NCI-H187 treated with DMSO at 0.1 percent for 48 hours (cell line): Measurements from ENCODE around the gene PHF1.

Experiments used
- DNase-seq: peaks from one replicate; lab custom pipeline; 2025; lab: John Stamatoyannopoulos, UW

The PHF1 gene

DNA sequence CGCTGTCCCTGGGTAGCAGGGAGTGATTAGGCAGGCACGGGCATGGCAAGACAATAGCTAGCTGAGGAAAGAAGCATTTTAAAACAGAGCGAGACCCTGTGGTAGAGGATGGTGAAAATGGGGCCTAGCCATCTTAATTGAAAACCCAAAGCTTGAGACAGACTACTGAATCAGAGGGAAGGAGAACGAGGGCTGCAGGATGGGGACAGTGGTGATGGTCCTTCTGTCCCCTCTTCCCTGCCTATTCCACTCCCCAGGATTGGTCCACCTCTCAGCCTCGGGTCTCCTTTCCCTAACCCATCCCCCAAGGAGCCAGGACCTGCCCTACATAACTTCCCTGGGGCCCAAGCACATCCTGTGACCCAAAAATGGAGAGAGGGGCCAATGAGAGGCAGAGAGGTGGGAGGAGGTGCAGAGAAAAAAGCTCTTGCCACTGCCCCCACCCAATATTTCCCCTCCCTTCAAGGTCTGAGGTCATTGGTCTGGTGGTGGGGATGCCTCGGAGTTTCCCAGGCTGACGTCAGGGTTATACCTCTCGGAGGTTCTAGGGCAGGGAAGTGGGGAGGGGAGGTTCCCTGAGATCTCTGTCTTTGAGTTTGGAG lies 8.0 kb downstream of the PHF1 start:
- no peak for DNase-seq

DNA sequence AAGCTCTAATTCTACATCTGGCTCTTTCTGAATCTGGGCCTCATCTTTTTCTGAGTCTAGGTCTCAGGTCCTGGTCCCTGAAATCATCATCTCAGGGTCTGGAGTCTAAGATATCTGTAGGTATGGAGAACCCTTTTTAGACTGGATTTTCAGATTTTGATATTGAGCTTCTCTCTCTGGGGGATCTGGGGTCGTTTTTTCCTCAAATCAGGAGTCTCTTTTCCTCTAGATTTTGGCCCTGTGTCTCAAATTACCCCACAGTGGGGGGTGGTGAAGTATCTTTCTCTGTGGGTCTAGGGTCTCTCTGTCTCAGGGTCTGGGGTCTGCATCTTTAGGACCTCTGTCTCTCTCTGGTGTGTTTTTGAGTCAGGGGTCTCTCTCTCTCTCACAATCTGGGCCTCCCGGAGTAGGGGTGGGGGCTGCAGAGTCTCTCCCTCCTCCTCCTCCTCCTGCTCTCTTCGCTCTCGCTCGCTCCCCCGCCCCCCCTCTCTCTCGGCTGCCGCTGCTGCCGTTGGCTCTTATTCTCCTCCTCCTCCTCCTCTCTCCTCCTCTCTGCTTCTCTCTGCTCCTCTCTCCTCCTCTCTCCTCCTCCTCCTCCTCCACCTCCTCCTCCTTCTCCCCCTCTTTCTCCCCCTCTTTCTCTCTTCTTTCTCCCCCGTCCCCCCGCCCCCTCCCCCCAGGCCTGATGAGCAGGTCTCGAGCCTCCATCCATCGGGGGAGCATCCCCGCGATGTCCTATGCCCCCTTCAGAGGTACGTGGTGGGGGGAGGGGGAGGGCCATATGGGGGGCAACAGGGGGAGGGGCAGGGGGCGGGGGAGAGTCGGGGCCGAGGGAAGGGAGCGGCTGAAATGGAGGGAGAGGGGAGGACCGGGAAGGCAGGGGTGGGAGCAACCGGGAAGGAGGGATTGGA lies 9.0 kb downstream of the PHF1 start, which contains the start of gene SYNGAP1:
Gene SYNGAP1 (plus strand): TSS at position 486 of the 911 bp plus-strand sequence. CDS start 200 bp downstream, at position 686.
- no peak for DNase-seq

GRCh38 chr6:33420491-33421343 lies 9.9 kb downstream of the PHF1 start:
- DNase-seq, result no peak

DNA sequence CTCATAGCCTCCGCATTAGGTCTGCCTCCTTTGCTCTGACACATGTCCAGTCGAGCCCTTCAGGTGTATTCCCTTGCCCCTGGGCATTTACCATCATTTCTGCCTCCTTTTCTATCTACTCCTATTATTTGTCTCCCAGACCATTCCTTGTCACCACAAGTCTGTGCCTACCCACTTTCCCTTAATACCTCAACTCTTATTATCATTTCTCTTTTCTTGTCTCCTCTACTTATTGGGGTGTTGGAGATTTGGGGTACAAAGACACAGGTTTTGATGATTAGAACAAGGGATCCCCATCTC lies 10.5 kb downstream of the PHF1 start:
- no peak for DNase-seq

DNA sequence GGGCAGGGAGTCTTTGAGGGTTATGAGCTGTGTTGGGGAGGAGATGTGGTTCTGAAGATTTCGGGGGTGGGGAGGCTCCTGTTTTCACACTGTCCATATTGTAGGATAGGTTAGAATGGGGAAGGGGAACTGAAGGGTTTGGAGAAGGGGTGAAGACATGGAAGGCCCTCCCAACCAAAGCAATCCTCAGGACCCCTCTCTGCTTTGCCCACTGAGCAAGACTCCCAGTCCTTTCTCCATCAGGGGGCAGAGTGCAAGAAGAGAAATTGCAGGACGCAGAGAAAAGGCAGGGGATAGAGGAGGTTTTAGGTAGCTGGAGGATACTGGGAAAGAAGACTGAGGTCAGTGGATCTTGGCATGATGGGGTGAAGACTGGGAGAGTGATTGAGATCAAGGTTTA lies 13.0 kb downstream of the PHF1 start:
- DNase-seq, result no peak

DNA sequence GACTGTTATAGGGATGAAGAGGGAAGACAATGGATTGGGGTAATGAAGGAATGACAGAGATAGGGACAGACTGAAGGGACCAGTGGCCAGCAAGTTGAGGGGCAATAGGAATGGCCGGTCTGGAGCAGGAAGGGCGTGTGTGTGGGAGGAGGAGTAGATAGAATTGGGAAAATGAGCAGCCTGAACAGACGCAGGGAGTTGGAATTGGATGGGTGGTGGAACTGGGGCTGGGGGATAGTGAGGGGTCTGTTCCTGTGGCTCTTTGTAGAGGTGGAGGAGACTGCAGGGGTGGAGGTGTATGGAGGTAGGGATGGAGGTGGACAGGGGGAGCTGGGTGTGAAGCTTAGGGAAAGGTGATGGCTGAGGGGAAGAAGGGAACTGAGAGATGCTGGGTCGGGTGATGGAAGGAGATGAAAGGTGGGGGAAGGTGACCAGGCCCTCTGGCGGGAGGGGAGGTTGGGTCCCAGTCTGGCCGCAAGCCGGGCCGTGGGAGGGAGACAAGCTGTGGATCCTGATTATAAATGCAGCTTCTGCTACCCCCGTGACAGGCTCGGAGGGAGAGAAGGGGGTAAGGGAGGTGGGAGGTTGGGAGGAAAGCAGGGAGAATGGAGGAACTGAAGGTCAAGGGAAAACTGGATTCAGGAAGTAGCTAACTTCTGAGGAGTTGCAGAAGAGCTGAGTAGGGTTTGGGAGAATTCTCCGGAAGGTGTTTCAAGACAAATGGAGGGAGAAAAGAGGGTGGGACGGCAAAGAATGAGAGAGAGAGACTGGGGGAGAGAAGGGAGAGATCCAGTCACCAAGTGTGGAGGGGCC lies 14.2 kb downstream of the PHF1 start:
- DNase-seq, result no peak

GRCh38 chr6:33425668-33426577 lies 15.1 kb downstream of the PHF1 start:
- DNase-seq, result no peak

DNA sequence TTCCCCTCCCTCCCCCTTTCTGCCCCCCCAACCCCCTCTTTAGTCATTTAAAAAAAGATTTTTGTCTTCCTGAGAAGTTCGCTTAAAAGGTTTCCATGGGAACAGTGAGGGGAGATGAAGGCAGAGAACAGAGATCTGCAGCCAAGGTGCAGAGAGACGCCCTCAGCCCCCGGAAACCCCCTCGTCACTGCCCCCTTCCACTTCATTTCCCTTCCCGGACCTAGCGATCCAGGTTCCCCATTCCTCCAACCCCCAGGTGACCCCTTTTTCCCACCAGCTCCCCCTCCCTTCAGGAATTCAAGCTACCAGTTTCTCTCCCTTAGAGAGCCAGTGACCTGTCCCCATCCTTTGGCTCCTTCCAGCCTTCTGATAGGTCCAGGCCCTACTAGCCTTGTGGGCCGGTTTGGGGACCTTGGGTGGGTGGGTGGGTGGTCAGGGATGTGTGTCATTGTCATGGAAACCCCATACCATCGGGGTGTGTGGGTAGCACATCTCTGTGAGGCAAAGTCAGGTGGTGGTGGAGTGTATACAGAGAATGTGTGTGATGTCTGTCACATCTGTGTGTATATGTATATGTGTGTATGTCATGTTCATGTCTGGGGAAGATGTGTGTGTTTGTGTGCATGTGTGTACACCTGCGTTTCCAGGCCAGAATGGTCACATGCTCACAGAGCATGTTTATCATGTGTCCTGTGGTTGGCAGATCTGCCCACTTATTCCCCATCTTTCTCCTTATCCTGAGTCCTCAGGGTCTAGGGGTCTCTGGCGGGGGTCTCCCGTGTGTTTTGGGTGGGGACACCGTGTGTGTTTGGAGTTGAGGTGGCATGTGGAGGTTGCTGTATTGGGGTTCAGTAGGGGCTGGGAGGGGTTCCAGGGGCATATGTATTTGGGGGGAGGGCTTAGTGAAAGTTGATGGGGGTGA lies 16.0 kb downstream of the PHF1 start:
- no peak for DNase-seq

- DNase-seq, result no peak
Measured at GRCh38 chr6:33427585-33428223, 16.9 kb downstream of the PHF1 start.

- no peak for DNase-seq
Measured at GRCh38 chr6:33428224-33428965, 17.6 kb downstream of the PHF1 start.

GRCh38 chr6:33428966-33429749 lies 18.3 kb downstream of the PHF1 start:
- DNase-seq, result no peak

- no peak for DNase-seq
Measured at GRCh38 chr6:33429750-33430052, 18.9 kb downstream of the PHF1 start.

- no peak for DNase-seq
Measured at GRCh38 chr6:33430334-33430733, 19.5 kb downstream of the PHF1 start.

GRCh38 chr6:33430991-33431879 lies 20.4 kb downstream of the PHF1 start:
- no peak for DNase-seq

GRCh38 chr6:33431880-33432541 lies 21.2 kb downstream of the PHF1 start:
- DNase-seq, result no peak

DNA sequence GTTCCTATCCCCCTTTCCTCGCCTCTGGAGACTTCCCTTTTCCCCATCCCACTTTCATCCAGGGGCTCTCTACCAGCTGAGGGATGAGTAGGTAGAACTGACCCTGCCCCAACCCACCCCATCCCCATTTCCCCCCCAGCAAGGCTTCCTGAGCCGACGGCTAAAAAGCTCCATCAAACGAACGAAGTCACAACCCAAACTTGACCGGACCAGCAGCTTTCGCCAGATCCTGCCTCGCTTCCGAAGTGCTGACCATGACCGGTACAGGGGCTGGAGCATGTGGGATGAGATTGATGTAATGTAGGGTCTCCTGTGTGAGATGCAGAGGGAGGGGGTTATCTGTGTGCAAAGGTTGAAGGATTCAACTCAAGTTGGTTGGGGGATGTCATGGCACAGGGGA lies 21.7 kb downstream of the PHF1 start:
- DNase-seq, result no peak
